ENCODE results near the gene CPSF2.

DNA sequence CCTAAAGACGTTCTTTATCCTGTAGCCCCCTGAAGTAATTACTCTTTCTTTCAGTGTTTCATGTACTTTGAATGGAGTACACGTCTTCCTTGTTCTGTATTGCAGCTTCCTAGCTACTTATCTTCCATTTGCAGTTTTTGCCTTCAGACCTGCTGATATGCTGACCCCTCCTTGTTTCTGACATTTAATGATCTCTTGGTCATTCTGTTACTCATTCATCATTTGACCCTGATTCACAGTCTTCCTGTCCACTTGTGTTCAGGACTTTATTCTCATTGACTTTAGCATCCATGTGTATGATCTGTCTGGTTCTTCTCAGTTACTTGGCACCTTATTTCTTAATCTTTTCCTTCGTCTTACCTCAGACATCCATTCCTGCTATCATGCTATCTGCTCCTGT is 22.2 kb downstream of the CPSF2 start:
- TF ChIP-seq CTCF (IDR thresholded peaks at IDR 0.05 in 8 of 11, conservative IDR thresholded peaks at IDR 0.05 in 3 of 11) (no peak), POLR2A (IDR thresholded peaks at IDR 0.05) (no peak)
